Astrocyte (in vitro differentiated cells and primary cell): ENCODE results near the gene RXFP1. TPM values are rescaled to one million over a fixed set of nuclear protein-coding genes. Genes with fewer than 3 reads are reported as not detected.

Experiments
- DNase-seq: peaks from one replicate; pipeline ENCODE4 v3.0.0-alpha.2; 2010; ENCODE audit warnings: low read depth
- FAIRE-seq: peaks from 2 replicates; lab custom pipeline; 2011; peaks lifted over from hg19 to GRCh38; lab: Jason Lieb, UNC
- H2AFZ ChIP-seq: 2 replicates; pipeline ENCODE4 v1.6.0; 2012; ENCODE audit warnings: low read depth, low read length, inconsistent platforms
- H3K27ac ChIP-seq: 2 replicates; pipeline ENCODE4 v1.5.1; 2011; ENCODE audit warnings: low read depth, low read length, inconsistent platforms
- H3K27me3 ChIP-seq: 2 replicates; pipeline ENCODE4 v1.6.0; 2011; ENCODE audit warnings: low read length, inconsistent platforms; ENCODE audit not compliant: insufficient read depth
- H3K36me3 ChIP-seq: 2 replicates; pipeline ENCODE4 v1.5.1; 2011; ENCODE audit warnings: low read length, inconsistent platforms; ENCODE audit not compliant: insufficient read depth
- H3K4me1 ChIP-seq: 2 replicates; pipeline ENCODE4 v1.5.1; 2011; ENCODE audit warnings: low read length, inconsistent platforms; ENCODE audit not compliant: insufficient read depth
- H3K4me2 ChIP-seq: 2 replicates; pipeline ENCODE4 v1.6.0; 2012; ENCODE audit warnings: low read length, inconsistent platforms
- H3K4me3 ChIP-seq: 2 replicates; pipeline ENCODE4 v1.5.1; 2011; ENCODE audit warnings: low read depth, mild to moderate bottlenecking, low read length, inconsistent platforms; ENCODE audit not compliant: insufficient read depth
- H3K79me2 ChIP-seq: 2 replicates; pipeline ENCODE4 v1.6.0; 2012; ENCODE audit warnings: mild to moderate bottlenecking, low read length, inconsistent platforms; ENCODE audit not compliant: insufficient read depth
- H3K9ac ChIP-seq: 2 replicates; pipeline ENCODE4 v1.6.0; 2012; ENCODE audit warnings: mild to moderate bottlenecking, low read length, inconsistent platforms
- H3K9me3 ChIP-seq: 2 replicates; pipeline ENCODE4 v1.5.1; 2012; ENCODE audit warnings: low read depth, mild to moderate bottlenecking, low read length, inconsistent platforms; ENCODE audit not compliant: insufficient read depth
- H4K20me1 ChIP-seq: 2 replicates; pipeline ENCODE4 v1.6.0; 2012; ENCODE audit warnings: low read length, inconsistent platforms; ENCODE audit not compliant: insufficient read depth
- H3K27ac Mint-ChIP-seq: one replicate; pipeline ENCODE4 v1.8.0; 2021; ENCODE audit warnings: mild to moderate bottlenecking, mixed read lengths; ENCODE audit not compliant: unreplicated experiment
- H3K27me3 Mint-ChIP-seq: one replicate; pipeline ENCODE4 v1.8.0; 2021; ENCODE audit warnings: low read depth, mixed read lengths; ENCODE audit not compliant: unreplicated experiment
- H3K36me3 Mint-ChIP-seq: one replicate; pipeline ENCODE4 v1.8.0; 2021; ENCODE audit warnings: low read depth, mixed read lengths; ENCODE audit not compliant: unreplicated experiment
- H3K4me1 Mint-ChIP-seq: one replicate; pipeline ENCODE4 v1.8.0; 2021; ENCODE audit warnings: low read depth, mixed read lengths; ENCODE audit not compliant: unreplicated experiment
- H3K4me3 Mint-ChIP-seq: one replicate; pipeline ENCODE4 v1.8.0; 2021; ENCODE audit warnings: mild to moderate bottlenecking, moderate library complexity, mixed read lengths; ENCODE audit not compliant: unreplicated experiment
- H3K9me3 Mint-ChIP-seq: one replicate; pipeline ENCODE4 v1.8.0; 2021; ENCODE audit warnings: mild to moderate bottlenecking, mixed read lengths; ENCODE audit not compliant: unreplicated experiment
- CTCF ChIP-seq: IDR thresholded peaks from 2 replicates; pipeline ENCODE4 v1.5.1; 2011; ENCODE audit warnings: low read depth, mild to moderate bottlenecking, inconsistent platforms, low read length, moderate library complexity; ENCODE audit not compliant: insufficient read depth
- EZH2 ChIP-seq: IDR thresholded peaks from 2 replicates; pipeline ENCODE4 v1.6.1; 2012; ENCODE audit warnings: mild to moderate bottlenecking, low read length, inconsistent platforms; ENCODE audit not compliant: insufficient read depth
- total RNA-seq: library from RNA; stranded (reverse); gene quantifications from 2 replicates; pipeline ENCODE4 v1.2.1, GENCODE V29; 2021

The RXFP1 gene
- total RNA-seq, 1 donor from 2014 or later = 0.14 TPM

- Histone ChIP-seq H3K9me3 (no peaks in the 10 kb centered on the region), H2AFZ (no peak overlapping the region), H3K4me3 (no peak overlapping the region), H3K4me1 (no peaks in the 10 kb centered on the region), H3K27me3 (no peaks in the 10 kb centered on the region), H3K27ac (no peak overlapping the region), H3K36me3 (no peaks in the 10 kb centered on the region), H3K4me2 (no peak overlapping the region), H3K9ac (no peak overlapping the region), H4K20me1 (no peaks in the 10 kb centered on the region), H3K79me2 (no peaks in the 10 kb centered on the region)
- FAIRE-seq (no peak), DNase-seq (no peak)
- peaks cover 4% of the 10 kb centered on the region for H3K4me1 Mint-ChIP-seq
- no peaks in the 10 kb centered on the region for H3K9me3 Mint-ChIP-seq
- H3K4me3 Mint-ChIP-seq = no peak overlapping the region
- TF ChIP-seq CTCF (no peak), EZH2 (no peak)
- H3K36me3 Mint-ChIP-seq = no peaks in the 10 kb centered on the region
- no peak overlapping the region for H3K27ac Mint-ChIP-seq
- H3K27me3 Mint-ChIP-seq = no peaks in the 10 kb centered on the region
Observed at GRCh38 chr4:158599150-158599549, 77.5 kb downstream of the RXFP1 start.

- Histone ChIP-seq H3K27me3 (no peaks in the 10 kb centered on the region), H4K20me1 (no peaks in the 10 kb centered on the region), H3K27ac (no peak overlapping the region), H3K9me3 (no peaks in the 10 kb centered on the region), H3K4me3 (no peak overlapping the region), H3K4me2 (no peak overlapping the region), H3K9ac (no peak overlapping the region), H2AFZ (no peak overlapping the region), H3K4me1 (no peaks in the 10 kb centered on the region), H3K79me2 (no peaks in the 10 kb centered on the region), H3K36me3 (no peaks in the 10 kb centered on the region)
- H3K9me3 Mint-ChIP-seq = no peaks in the 10 kb centered on the region
- no peak overlapping the region for H3K27ac Mint-ChIP-seq
- H3K27me3 Mint-ChIP-seq = no peaks in the 10 kb centered on the region
- FAIRE-seq (no peak), DNase-seq (peak; percentile 13)
- TF ChIP-seq EZH2 = no peak
- TF ChIP-seq CTCF = no peak
- H3K4me3 Mint-ChIP-seq = no peak overlapping the region
- no peaks in the 10 kb centered on the region for H3K36me3 Mint-ChIP-seq
- peaks cover 4% of the 10 kb centered on the region for H3K4me1 Mint-ChIP-seq
Observed at GRCh38 chr4:158599765-158600498, 78.2 kb downstream of the RXFP1 start.

GRCh38 chr4:158604369-158604768 lies 82.7 kb downstream of the RXFP1 start:
- TF ChIP-seq EZH2 (no peak), CTCF (no peak)
- H3K4me2 ChIP-seq = no peak overlapping the region
- H2AFZ ChIP-seq = no peak overlapping the region
- peaks cover 4% of the 10 kb centered on the region for H3K4me1 Mint-ChIP-seq
- no peaks in the 10 kb centered on the region for H3K27me3 ChIP-seq
- DNase-seq (no peak), FAIRE-seq (no peak)
- H4K20me1 ChIP-seq = no peaks in the 10 kb centered on the region
- no peaks in the 10 kb centered on the region for H3K36me3 Mint-ChIP-seq
- no peak overlapping the region for H3K27ac ChIP-seq
- H3K4me1 ChIP-seq = no peaks in the 10 kb centered on the region
- H3K9me3 ChIP-seq = no peaks in the 10 kb centered on the region
- no peak overlapping the region for H3K4me3 ChIP-seq
- H3K27me3 Mint-ChIP-seq = no peaks in the 10 kb centered on the region
- peaks cover 2% of the 10 kb centered on the region for H3K9me3 Mint-ChIP-seq
- H3K27ac Mint-ChIP-seq = no peak overlapping the region
- no peaks in the 10 kb centered on the region for H3K79me2 ChIP-seq
- no peak overlapping the region for H3K9ac ChIP-seq
- no peak overlapping the region for H3K4me3 Mint-ChIP-seq
- no peaks in the 10 kb centered on the region for H3K36me3 ChIP-seq
